Endothelial cell of umbilical vein (primary cell): Measurements from ENCODE around the gene R3HCC1L. TPM values are rescaled to one million over a fixed set of nuclear protein-coding genes. Genes with fewer than 3 reads are reported as not detected.

Source experiments
- BruUV-seq: library from RNA; stranded (reverse); fragments of 400-500 nt; replicated peaks from 2 replicates; lab custom pipeline; 2021; lab: Mats Ljungman, UMichigan
- CTCF ChIA-PET: fragments of 300-600, 350-600 bp; sonication (Branson Sonifier 250); formaldehyde crosslinking; loops from one replicate; lab custom pipeline; 2021; ENCODE audit warnings: antibody characterized with exemption, inconsistent platforms; lab: Charles Lee
- POLR2A ChIA-PET: fragments of 300-600, 350-600 bp; sonication (Branson Sonifier 250); formaldehyde crosslinking; loops from one replicate; lab custom pipeline; 2021; ENCODE audit warnings: antibody characterized with exemption, inconsistent platforms; lab: Charles Lee
- DNase-seq: peaks from one replicate; pipeline ENCODE4 v3.0.0-alpha.2; 2011; ENCODE audit warnings: low read depth, low spot score
- FAIRE-seq: peaks from 2 replicates; lab custom pipeline; 2011; peaks lifted over from hg19 to GRCh38; lab: Jason Lieb, UNC
- H2AFZ ChIP-seq: 2 replicates; pipeline ENCODE4 v1.6.0; 2012; ENCODE audit warnings: low read depth, low read length, control low read depth, inconsistent platforms
- H3K27ac ChIP-seq: 2 replicates; pipeline ENCODE4 v1.5.1; 2011; ENCODE audit warnings: low read depth, mild to moderate bottlenecking, control low read depth, low read length, moderate library complexity; ENCODE audit not compliant: insufficient read depth
- H3K27me3 ChIP-seq, 2 experiments: 2 replicates each; pipeline versions ENCODE4 v1.6.0 to v1.6.1; 2011; ENCODE audit warnings: low read length in 2 of 2, mixed read lengths in 1 of 2; ENCODE audit not compliant: control insufficient read depth in 2 of 2, insufficient read depth in 2 of 2
- H3K36me3 ChIP-seq, 2 experiments: 2 replicates in 1 of 2; 3 replicates in 1 of 2; pipeline ENCODE4 v1.5.1; 2011; ENCODE audit warnings: low read length in 2 of 2, mild to moderate bottlenecking in 1 of 2, moderate library complexity in 1 of 2; ENCODE audit not compliant: control insufficient read depth in 2 of 2, insufficient read depth in 2 of 2; ENCODE audit errors: extremely low read depth in 1 of 2
- H3K4me1 ChIP-seq: 3 replicates; pipeline ENCODE4 v1.5.1; 2011; ENCODE audit warnings: mild to moderate bottlenecking, low read length; ENCODE audit not compliant: control insufficient read depth, insufficient read depth; ENCODE audit errors: extremely low read depth
- H3K4me2 ChIP-seq: 2 replicates; pipeline ENCODE4 v1.6.1; 2011; ENCODE audit warnings: low read length, control low read depth, mixed read lengths; ENCODE audit not compliant: insufficient read depth
- H3K4me3 ChIP-seq, 3 experiments: fragments of 200-600 bp in 1 of 3; sonication (generic), shearing (Covaris generic) in 1 of 3; replicated peaks in 1 of 3; 2 replicates each; pipeline ENCODE4 v1.5.1; 2011 to 2016; ENCODE audit warnings: control low read depth in 3 of 3, low read length in 3 of 3, mild to moderate bottlenecking in 2 of 3, inconsistent platforms in 1 of 3, low read depth in 1 of 3, moderate library complexity in 1 of 3; ENCODE audit not compliant: insufficient read depth in 1 of 3
- H3K79me2 ChIP-seq: 2 replicates; pipeline ENCODE4 v1.6.0; 2012; ENCODE audit warnings: low read length, inconsistent platforms; ENCODE audit not compliant: control insufficient read depth, insufficient read depth
- H3K9ac ChIP-seq: replicated peaks from 2 replicates; pipeline ENCODE3; 2011; ENCODE audit warnings: low read length, control low read depth; ENCODE audit not compliant: insufficient read depth; ENCODE audit errors: extremely low read depth
- H3K9me1 ChIP-seq: replicated peaks from 3 replicates; pipeline ENCODE4 v1.6.0; 2011; ENCODE audit warnings: mild to moderate bottlenecking, low read length; ENCODE audit not compliant: control insufficient read depth, insufficient read depth; ENCODE audit errors: extremely low read depth
- H3K9me3 ChIP-seq: replicated peaks from 2 replicates; pipeline ENCODE4 v1.5.1; 2012; ENCODE audit warnings: low read length, inconsistent platforms; ENCODE audit not compliant: control insufficient read depth, insufficient read depth
- H4K20me1 ChIP-seq: replicated peaks from 2 replicates; pipeline ENCODE3; 2011; ENCODE audit warnings: mild to moderate bottlenecking, low read length; ENCODE audit not compliant: control insufficient read depth, insufficient read depth; ENCODE audit errors: extremely low read depth
- CTCF ChIP-seq, 2 donors: IDR thresholded peaks; 1 replicate in 1 of 2; 2 replicates in 1 of 2; pipeline ENCODE4 v1.5.1; 2011; ENCODE audit warnings: low read length in 2 of 2, mild to moderate bottlenecking in 2 of 2, moderate library complexity in 2 of 2, control low read depth in 1 of 2, inconsistent platforms in 1 of 2, low read depth in 1 of 2; ENCODE audit not compliant: insufficient read depth in 1 of 2; ENCODE audit errors: extremely low read depth in 1 of 2
- EZH2 ChIP-seq: IDR thresholded peaks from 2 replicates; pipeline ENCODE4 v1.6.1; 2012; ENCODE audit warnings: borderline replicate concordance, low read depth, mild to moderate bottlenecking, moderate library complexity, low read length, inconsistent platforms; ENCODE audit not compliant: severe bottlenecking
- FOS ChIP-seq: IDR thresholded peaks from 2 replicates; pipeline ENCODE4 v1.6.1; 2011; ENCODE audit warnings: mild to moderate bottlenecking, low read length, moderate library complexity, borderline replicate concordance; ENCODE audit not compliant: insufficient read depth
- GATA2 ChIP-seq: IDR thresholded peaks from 2 replicates; pipeline ENCODE4 v1.7.0; 2011; ENCODE audit warnings: low read depth, mild to moderate bottlenecking, moderate library complexity, mixed read lengths, low read length; ENCODE audit not compliant: insufficient read length, insufficient read depth
- JUN ChIP-seq: IDR thresholded peaks from 2 replicates; pipeline ENCODE4 v1.6.1; 2011; ENCODE audit warnings: borderline replicate concordance, low read depth; ENCODE audit not compliant: insufficient read length, insufficient read depth
- MAX ChIP-seq: IDR thresholded peaks from 2 replicates; pipeline ENCODE4 v1.6.1; 2011; ENCODE audit not compliant: insufficient read depth, insufficient read length
- MYC ChIP-seq: IDR thresholded peaks from one replicate; pipeline ENCODE4 v1.6.1; 2011; ENCODE audit warnings: mild to moderate bottlenecking, low read depth, low read length
- POLR2A ChIP-seq: IDR thresholded peaks from 2 replicates; pipeline ENCODE4 v1.6.1; 2012; ENCODE audit warnings: low read depth, mild to moderate bottlenecking, control low read depth, low read length
- POLR2AphosphoS5 ChIP-seq: IDR thresholded peaks from 2 replicates; pipeline ENCODE4 v1.6.1; 2012; ENCODE audit warnings: low read depth, mild to moderate bottlenecking, control low read depth, low read length, moderate library complexity; ENCODE audit not compliant: insufficient read depth
- dilution Hi-C: fragments of 300-500 bp; cut with MboI; formaldehyde crosslinking; loops from one replicate; pipeline ENCODE4 v1.15.0; 2019; ENCODE audit warnings: low sequenced_read_pairs; ENCODE audit not compliant: extremely low pct_ligation_motif_present
- intact Hi-C: fragments of 100-400 bp; cut with micrococcal nuclease; formaldehyde crosslinking; loops from one replicate; pipeline ENCODE4 v1.10.0; 2022
- polyA plus RNA-seq, 4 experiments: library from polyadenylated mRNA; depleted of rRNA in 3 of 4; stranded (reverse) in 3 of 4; unstranded in 1 of 4; fragments of >200 nt; gene quantifications; 2 replicates each; pipeline versions ENCODE4 v1.2.1 to v1.2.3, GENCODE V29; 2011 to 2012; ENCODE audit warnings: missing spikeins in 1 of 4
- total RNA-seq: library from RNA; stranded (reverse); gene quantifications from 2 replicates; pipeline ENCODE4 v1.2.3, GENCODE V29; 2021

Gene R3HCC1L
- total and polyA plus RNA-seq, 2 donors (not counting 3 experiments of a cell fraction or from before 2014, with no cell fraction given): 6.3 to 12.4 TPM

GRCh38 chr10:98096316-98096715, 38.1 kb upstream of the R3HCC1L start:
- no peaks in the 10 kb centered on the region for H3K79me2 ChIP-seq
- FAIRE-seq: no peak
- no peaks in the 10 kb centered on the region for H3K27me3 ChIP-seq
- H3K27ac ChIP-seq: no peak overlapping the region
- ChIA-PET POLR2A (no interaction called here), CTCF (no interaction called here)
- H3K9me3 ChIP-seq: no peaks in the 10 kb centered on the region
- intact Hi-C loops: no loop called here
- no peaks in the 10 kb centered on the region for H3K36me3 ChIP-seq
- H3K4me2 ChIP-seq: no peak overlapping the region
- dilution Hi-C loops: no loop called here
- DNase-seq: no peak
- no peaks in the 10 kb centered on the region for H3K4me1 ChIP-seq
- H2AFZ ChIP-seq: no peak overlapping the region
- H3K9me1 ChIP-seq: no peaks in the 10 kb centered on the region
- H3K4me3 ChIP-seq: no peak overlapping the region
- no peaks in the 10 kb centered on the region for H4K20me1 ChIP-seq
- H3K9ac ChIP-seq: no peak overlapping the region
- BruUV-seq: no TSS peak
- TF ChIP-seq EZH2: no peak
- no peak for TF ChIP-seq POLR2AphosphoS5
- TF ChIP-seq GATA2: no peak

- H3K4me1 ChIP-seq: no peaks in the 10 kb centered on the region
- DNase-seq: no peak
- TF ChIP-seq FOS: no peak
- TF ChIP-seq CTCF (IDR thresholded peaks at IDR 0.05; ENCODE audit: extremely low read depth in 1 of 2, insufficient read depth in 1 of 2, low read depth in 1 of 2, low read length in 2 of 2): no peak
- no peak for TF ChIP-seq MYC
- TF ChIP-seq MAX: no peak
- no peak for TF ChIP-seq GATA2
- TF ChIP-seq POLR2AphosphoS5: no peak
- no peak for TF ChIP-seq EZH2
- no peak for TF ChIP-seq JUN
- TF ChIP-seq POLR2A: no peak
- H4K20me1 ChIP-seq: no peaks in the 10 kb centered on the region
- H2AFZ ChIP-seq: no peak overlapping the region
- H3K27me3 ChIP-seq: no peaks in the 10 kb centered on the region
- intact Hi-C loops: no loop called here
- no peaks in the 10 kb centered on the region for H3K9me3 ChIP-seq
- ChIA-PET CTCF (no interaction called here), POLR2A (no interaction called here)
- BruUV-seq: no TSS peak
- H3K27ac ChIP-seq: no peak overlapping the region
- no peak overlapping the region for H3K9ac ChIP-seq
- H3K4me3 ChIP-seq: no peak overlapping the region
- H3K4me2 ChIP-seq: no peak overlapping the region
- H3K36me3 ChIP-seq: no peaks in the 10 kb centered on the region
- no peaks in the 10 kb centered on the region for H3K9me1 ChIP-seq
- H3K79me2 ChIP-seq: no peaks in the 10 kb centered on the region
- dilution Hi-C loops: no loop called here
- no peak for FAIRE-seq
Observed at GRCh38 chr10:98096731-98097130, 37.7 kb upstream of the R3HCC1L start.
